GM20000 (cell line): ENCODE results near the gene CNIH2.

Source experiments
- DNase-seq: peaks from one replicate; pipeline ENCODE4 v3.0.0; 2012; ENCODE audit warnings: low spot score
- CTCF ChIP-seq: IDR thresholded peaks from 2 replicates; pipeline ENCODE4 v1.5.1; 2012; ENCODE audit warnings: mild to moderate bottlenecking, control low read depth; ENCODE audit errors: extremely low read depth, missing control alignments

The CNIH2 gene

GRCh38 chr11:66314561-66315497, 36.9 kb downstream of the CNIH2 start:
- DNase-seq, result no peak
- TF ChIP-seq CTCF, result no peak

GRCh38 chr11:66315498-66315885, 37.5 kb downstream of the CNIH2 start:
- DNase-seq, result no peak
- TF ChIP-seq CTCF, result no peak

- DNase-seq, result no peak
- TF ChIP-seq CTCF, result no peak
Observed at GRCh38 chr11:66315921-66316811, 38.2 kb downstream of the CNIH2 start.

- no peak for TF ChIP-seq CTCF
- DNase-seq, result no peak
Observed at GRCh38 chr11:66316849-66317251, 38.9 kb downstream of the CNIH2 start, which contains the start of gene CD248. Gene CD248, minus strand, starts transcription at chr11:66317044. Its CDS starts 17 bp downstream, at chr11:66317027.

- no peak for DNase-seq
- TF ChIP-seq CTCF, result no peak
Observed at GRCh38 chr11:66317322-66317722, 39.3 kb downstream of the CNIH2 start.

GRCh38 chr11:66317723-66318599, 40.0 kb downstream of the CNIH2 start:
- TF ChIP-seq CTCF, result no peak
- no peak for DNase-seq
